Neural cell (in vitro differentiated cells): ENCODE results near the gene PDE1A.

Experiments
- EZH2 ChIP-seq: fragments of 200-600, 300-800 bp; shearing (Covaris generic), sonication (generic); IDR thresholded peaks from 2 replicates; pipeline ENCODE4 v1.6.1; 2014; ENCODE audit warnings: antibody characterized with exemption, low read length, borderline replicate concordance, mild to moderate bottlenecking; ENCODE audit not compliant: insufficient read depth, poor library complexity, severe bottlenecking
- SMC3 ChIP-seq: fragments of 450-650 bp; conservative IDR thresholded peaks from 2 replicates; pipeline ENCODE4 v1.6.1; 2014; ENCODE audit warnings: antibody characterized with exemption, mild to moderate bottlenecking, moderate library complexity; ENCODE audit not compliant: poor library complexity
- TF ChIP-seq, protein P1 (sequence below): fragments of 450-650 bp; IDR thresholded peaks from 2 replicates; pipeline ENCODE4 v1.5.1; 2014; ENCODE audit warnings: antibody characterized with exemption, mild to moderate bottlenecking, moderate library complexity; ENCODE audit not compliant: poor library complexity, severe bottlenecking
- TF ChIP-seq, protein P2 (sequence below): IDR thresholded peaks from 2 replicates; pipeline ENCODE4 v1.6.1; 2012; ENCODE audit warnings: borderline replicate concordance

DNA sequence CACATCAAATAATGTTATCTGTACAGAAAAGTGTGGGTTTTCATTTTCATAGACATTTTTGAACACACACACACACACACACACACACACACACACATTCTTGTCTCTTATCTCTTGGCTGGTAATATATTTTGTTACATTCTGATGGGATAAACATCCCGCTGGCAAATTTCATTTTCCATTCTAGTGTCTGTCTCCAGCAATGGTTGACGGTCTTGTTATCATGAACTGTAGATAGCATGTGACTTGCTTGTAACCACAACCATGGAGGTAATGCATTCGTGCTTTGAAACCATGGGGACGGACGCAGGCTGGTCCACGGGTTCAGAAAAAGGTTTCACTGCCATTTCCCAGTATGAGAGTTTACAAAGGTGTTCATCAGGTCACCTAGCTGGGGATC lies 284.8 kb downstream of the PDE1A start:
- TF ChIP-seq, protein P1, sequence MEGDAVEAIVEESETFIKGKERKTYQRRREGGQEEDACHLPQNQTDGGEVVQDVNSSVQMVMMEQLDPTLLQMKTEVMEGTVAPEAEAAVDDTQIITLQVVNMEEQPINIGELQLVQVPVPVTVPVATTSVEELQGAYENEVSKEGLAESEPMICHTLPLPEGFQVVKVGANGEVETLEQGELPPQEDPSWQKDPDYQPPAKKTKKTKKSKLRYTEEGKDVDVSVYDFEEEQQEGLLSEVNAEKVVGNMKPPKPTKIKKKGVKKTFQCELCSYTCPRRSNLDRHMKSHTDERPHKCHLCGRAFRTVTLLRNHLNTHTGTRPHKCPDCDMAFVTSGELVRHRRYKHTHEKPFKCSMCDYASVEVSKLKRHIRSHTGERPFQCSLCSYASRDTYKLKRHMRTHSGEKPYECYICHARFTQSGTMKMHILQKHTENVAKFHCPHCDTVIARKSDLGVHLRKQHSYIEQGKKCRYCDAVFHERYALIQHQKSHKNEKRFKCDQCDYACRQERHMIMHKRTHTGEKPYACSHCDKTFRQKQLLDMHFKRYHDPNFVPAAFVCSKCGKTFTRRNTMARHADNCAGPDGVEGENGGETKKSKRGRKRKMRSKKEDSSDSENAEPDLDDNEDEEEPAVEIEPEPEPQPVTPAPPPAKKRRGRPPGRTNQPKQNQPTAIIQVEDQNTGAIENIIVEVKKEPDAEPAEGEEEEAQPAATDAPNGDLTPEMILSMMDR = no peak
- TF ChIP-seq EZH2 = no peak
- TF ChIP-seq, protein P2, sequence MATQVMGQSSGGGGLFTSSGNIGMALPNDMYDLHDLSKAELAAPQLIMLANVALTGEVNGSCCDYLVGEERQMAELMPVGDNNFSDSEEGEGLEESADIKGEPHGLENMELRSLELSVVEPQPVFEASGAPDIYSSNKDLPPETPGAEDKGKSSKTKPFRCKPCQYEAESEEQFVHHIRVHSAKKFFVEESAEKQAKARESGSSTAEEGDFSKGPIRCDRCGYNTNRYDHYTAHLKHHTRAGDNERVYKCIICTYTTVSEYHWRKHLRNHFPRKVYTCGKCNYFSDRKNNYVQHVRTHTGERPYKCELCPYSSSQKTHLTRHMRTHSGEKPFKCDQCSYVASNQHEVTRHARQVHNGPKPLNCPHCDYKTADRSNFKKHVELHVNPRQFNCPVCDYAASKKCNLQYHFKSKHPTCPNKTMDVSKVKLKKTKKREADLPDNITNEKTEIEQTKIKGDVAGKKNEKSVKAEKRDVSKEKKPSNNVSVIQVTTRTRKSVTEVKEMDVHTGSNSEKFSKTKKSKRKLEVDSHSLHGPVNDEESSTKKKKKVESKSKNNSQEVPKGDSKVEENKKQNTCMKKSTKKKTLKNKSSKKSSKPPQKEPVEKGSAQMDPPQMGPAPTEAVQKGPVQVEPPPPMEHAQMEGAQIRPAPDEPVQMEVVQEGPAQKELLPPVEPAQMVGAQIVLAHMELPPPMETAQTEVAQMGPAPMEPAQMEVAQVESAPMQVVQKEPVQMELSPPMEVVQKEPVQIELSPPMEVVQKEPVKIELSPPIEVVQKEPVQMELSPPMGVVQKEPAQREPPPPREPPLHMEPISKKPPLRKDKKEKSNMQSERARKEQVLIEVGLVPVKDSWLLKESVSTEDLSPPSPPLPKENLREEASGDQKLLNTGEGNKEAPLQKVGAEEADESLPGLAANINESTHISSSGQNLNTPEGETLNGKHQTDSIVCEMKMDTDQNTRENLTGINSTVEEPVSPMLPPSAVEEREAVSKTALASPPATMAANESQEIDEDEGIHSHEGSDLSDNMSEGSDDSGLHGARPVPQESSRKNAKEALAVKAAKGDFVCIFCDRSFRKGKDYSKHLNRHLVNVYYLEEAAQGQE = no peak
- no peak for TF ChIP-seq SMC3
